HG03159 (cell line): ENCODE data around the gene CRHR2.
"Not testable (repeated sequence)": the region's sequence is repeated elsewhere in the genome, so short reads cannot be mapped to it uniquely, and the experiment has no call there.

ENCODE experiments used
- ATAC-seq: cut with Tn5 transposase; IDR thresholded peaks from one replicate; pipeline ENCODE4 v1.9.1; 2021; ENCODE audit warnings: mild to moderate bottlenecking, moderate library complexity; ENCODE audit not compliant: unreplicated experiment

The CRHR2 gene

GRCh38 chr7:30682212-30683083 is at the start of gene CRHR2:
TSS of gene CRHR2 (minus strand) at chr7:30682456. CDS start at chr7:30682280, 176 bp downstream.
- no peak for ATAC-seq

GRCh38 chr7:30731581-30731980 is 49.3 kb upstream of the CRHR2 start:
- ATAC-seq, result no peak

- ATAC-seq, result no peak
These were observed 48.7 kb upstream of the CRHR2 start for GRCh38 chr7:30730996-30731395.

GRCh38 chr7:30730097-30730496 is 47.8 kb upstream of the CRHR2 start:
- ATAC-seq, result no peak

- no peak for ATAC-seq
These were observed 47.4 kb upstream of the CRHR2 start for GRCh38 chr7:30729642-30730041.

GRCh38 chr7:30728591-30729100 is 46.4 kb upstream of the CRHR2 start:
- ATAC-seq, result no peak

- no peak for ATAC-seq
These were observed 45.0 kb upstream of the CRHR2 start for GRCh38 chr7:30727061-30727945.

GRCh38 chr7:30726296-30727006 is 44.2 kb upstream of the CRHR2 start:
- no peak for ATAC-seq

- no peak for ATAC-seq
These were observed 41.5 kb upstream of the CRHR2 start for GRCh38 chr7:30723776-30724175.

- ATAC-seq, result no peak
These were observed 40.4 kb upstream of the CRHR2 start for GRCh38 chr7:30722671-30723070.

GRCh38 chr7:30722187-30722586 is 39.9 kb upstream of the CRHR2 start:
- no peak for ATAC-seq

GRCh38 chr7:30721211-30721610 is 39.0 kb upstream of the CRHR2 start:
- ATAC-seq, result no peak

GRCh38 chr7:30719434-30719833 is 37.2 kb upstream of the CRHR2 start:
- not testable (repeated sequence) for ATAC-seq

- ATAC-seq, result no peak
These were observed 34.9 kb upstream of the CRHR2 start for GRCh38 chr7:30717181-30717580.

- ATAC-seq, result no peak
These were observed 31.9 kb upstream of the CRHR2 start for GRCh38 chr7:30714129-30714528.

GRCh38 chr7:30713392-30713791 is 31.1 kb upstream of the CRHR2 start:
- no peak for ATAC-seq

- ATAC-seq, result no peak
These were observed 28.4 kb upstream of the CRHR2 start for GRCh38 chr7:30710669-30711068.

- ATAC-seq, result no peak
These were observed 27.3 kb upstream of the CRHR2 start for GRCh38 chr7:30709549-30709948.

GRCh38 chr7:30708983-30709382 is 26.7 kb upstream of the CRHR2 start:
- no peak for ATAC-seq

GRCh38 chr7:30708412-30708811 is 26.2 kb upstream of the CRHR2 start:
- no peak for ATAC-seq
